ENCODE results near the gene DIMT1.

DIMT1 gene

GRCh38 chr5:62376064-62376463, 27.6 kb downstream of the DIMT1 start:
- H3K9me3 ChIP-seq (ENCODE audit: control insufficient read depth, insufficient read depth, low read depth, low read length) = no peaks in the 10 kb centered on the region
- H3K27ac ChIP-seq (ENCODE audit: extremely low read depth, low read depth, low read length) = no peak overlapping the region
- no peak overlapping the region for H3K4me3 ChIP-seq (ENCODE audit: low read depth, low read length)
- H3K36me3 ChIP-seq (ENCODE audit: control insufficient read depth in 2 of 2, insufficient read depth in 1 of 2, low read length in 2 of 2) = peaks cover 71 to 82% of the 10 kb centered on the region in 2 experiments
- TF ChIP-seq ZNF132 (tag by site-specific recombination; IDR thresholded peaks at IDR 0.05; ENCODE audit: borderline replicate concordance) (no peak), ZNF366 (tag by site-specific recombination; conservative IDR thresholded peaks at IDR 0.05) (0 out of 2 replicates have a peak, but pooled peaks have one; percentile 15), ZNF670 (tag by site-specific recombination; IDR thresholded peaks at IDR 0.05; ENCODE audit: low read depth) (no peak), ZFP37 (tag by site-specific recombination; IDR thresholded peaks at IDR 0.05) (no peak), ZNF112 (tag by site-specific recombination; IDR thresholded peaks at IDR 0.05) (no peak), SETDB1 (IDR thresholded peaks at IDR 0.05; ENCODE audit: insufficient read length, low read length) (no peak), MYNN (tag by site-specific recombination; IDR thresholded peaks at IDR 0.05; ENCODE audit: borderline replicate concordance) (0 out of 2 replicates have a peak, but pooled peaks have one; percentile 17), ZNF19 (tag by site-specific recombination; IDR thresholded peaks at IDR 0.05; ENCODE audit: low read depth) (no peak), ATF2 (tag by site-specific recombination; IDR thresholded peaks at IDR 0.05; ENCODE audit: low read depth) (peak; percentile 36; the same call in 1 of the 2 replicates), TSHZ1 (tag by site-specific recombination; IDR thresholded peaks at IDR 0.05; ENCODE audit: borderline replicate concordance) (no peak), PATZ1 (tag by site-specific recombination; IDR thresholded peaks at IDR 0.05) (no peak), ZNF555 (tag by site-specific recombination; conservative IDR thresholded peaks at IDR 0.05) (no peak), ZNF704 (tag by site-specific recombination; IDR thresholded peaks at IDR 0.05) (no peak), ZNF629 (tag by site-specific recombination; IDR thresholded peaks at IDR 0.05) (peak; percentile 56), SP7 (tag by site-specific recombination; IDR thresholded peaks at IDR 0.05) (peak; percentile 39; the same call in 1 of the 2 replicates), BCL11A (tag by site-specific recombination; IDR thresholded peaks at IDR 0.05; ENCODE audit: low read depth) (no peak), WT1 (tag by site-specific recombination; IDR thresholded peaks at IDR 0.05) (no peak), ZNF48 (tag by site-specific recombination; IDR thresholded peaks at IDR 0.05) (no peak), SCRT2 (tag by site-specific recombination; IDR thresholded peaks at IDR 0.05) (no peak)
- TF ChIP-seq, protein P1, sequence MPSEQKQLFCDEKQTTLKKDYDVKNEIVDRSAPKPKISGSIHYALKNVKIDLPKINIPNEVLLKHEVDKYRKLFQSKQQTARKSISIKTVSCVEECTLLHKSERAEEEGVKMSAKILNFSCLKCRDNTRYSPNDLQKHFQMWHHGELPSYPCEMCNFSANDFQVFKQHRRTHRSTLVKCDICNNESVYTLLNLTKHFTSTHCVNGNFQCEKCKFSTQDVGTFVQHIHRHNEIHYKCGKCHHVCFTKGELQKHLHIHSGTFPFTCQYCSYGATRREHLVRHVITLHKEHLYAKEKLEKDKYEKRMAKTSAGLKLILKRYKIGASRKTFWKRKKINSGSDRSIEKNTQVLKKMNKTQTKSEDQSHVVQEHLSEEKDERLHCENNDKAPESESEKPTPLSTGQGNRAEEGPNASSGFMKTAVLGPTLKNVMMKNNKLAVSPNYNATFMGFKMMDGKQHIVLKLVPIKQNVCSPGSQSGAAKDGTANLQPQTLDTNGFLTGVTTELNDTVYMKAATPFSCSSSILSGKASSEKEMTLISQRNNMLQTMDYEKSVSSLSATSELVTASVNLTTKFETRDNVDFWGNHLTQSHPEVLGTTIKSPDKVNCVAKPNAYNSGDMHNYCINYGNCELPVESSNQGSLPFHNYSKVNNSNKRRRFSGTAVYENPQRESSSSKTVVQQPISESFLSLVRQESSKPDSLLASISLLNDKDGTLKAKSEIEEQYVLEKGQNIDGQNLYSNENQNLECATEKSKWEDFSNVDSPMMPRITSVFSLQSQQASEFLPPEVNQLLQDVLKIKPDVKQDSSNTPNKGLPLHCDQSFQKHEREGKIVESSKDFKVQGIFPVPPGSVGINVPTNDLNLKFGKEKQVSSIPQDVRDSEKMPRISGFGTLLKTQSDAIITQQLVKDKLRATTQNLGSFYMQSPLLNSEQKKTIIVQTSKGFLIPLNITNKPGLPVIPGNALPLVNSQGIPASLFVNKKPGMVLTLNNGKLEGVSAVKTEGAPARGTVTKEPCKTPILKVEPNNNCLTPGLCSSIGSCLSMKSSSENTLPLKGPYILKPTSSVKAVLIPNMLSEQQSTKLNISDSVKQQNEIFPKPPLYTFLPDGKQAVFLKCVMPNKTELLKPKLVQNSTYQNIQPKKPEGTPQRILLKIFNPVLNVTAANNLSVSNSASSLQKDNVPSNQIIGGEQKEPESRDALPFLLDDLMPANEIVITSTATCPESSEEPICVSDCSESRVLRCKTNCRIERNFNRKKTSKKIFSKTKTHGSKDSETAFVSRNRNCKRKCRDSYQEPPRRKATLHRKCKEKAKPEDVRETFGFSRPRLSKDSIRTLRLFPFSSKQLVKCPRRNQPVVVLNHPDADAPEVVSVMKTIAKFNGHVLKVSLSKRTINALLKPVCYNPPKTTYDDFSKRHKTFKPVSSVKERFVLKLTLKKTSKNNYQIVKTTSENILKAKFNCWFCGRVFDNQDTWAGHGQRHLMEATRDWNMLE (tag by site-specific recombination; conservative IDR thresholded peaks at IDR 0.05; ENCODE audit: low read depth) = no peak
- CTCF ChIA-PET = no interaction called here
- POLR2A ChIA-PET = no interaction called here
- no peaks in the 10 kb centered on the region for H3K4me1 ChIP-seq (ENCODE audit: control insufficient read depth, insufficient read depth, low read length)
